LNCaP clone FGC (cell line): ENCODE measurements around the gene SGMS1.
"Not testable (repeated sequence)": the region's sequence is repeated elsewhere in the genome, so short reads cannot be mapped to it uniquely, and the experiment has no call there.

Experiments used
- DNase-seq: peaks from one replicate; pipeline ENCODE4 v3.0.0-alpha.2; 2011; ENCODE audit warnings: low read depth
- H3K4me3 ChIP-seq: 2 replicates; pipeline ENCODE4 v1.5.1; 2011; ENCODE audit warnings: mild to moderate bottlenecking, low read depth, low read length, control low read depth
- CTCF ChIP-seq: IDR thresholded peaks from 2 replicates; pipeline ENCODE4 v1.5.1; 2012; ENCODE audit warnings: mild to moderate bottlenecking; ENCODE audit not compliant: control insufficient read depth, insufficient read depth; ENCODE audit errors: extremely low read depth

Gene SGMS1

GRCh38 chr10:50436805-50437204 lies 187.0 kb downstream of the SGMS1 start:
- no peak for TF ChIP-seq CTCF
- no peak for DNase-seq
- no peak overlapping the region for H3K4me3 ChIP-seq

- H3K4me3 ChIP-seq, result no peak overlapping the region
- no peak for TF ChIP-seq CTCF
- peak; percentile 30 for DNase-seq
Measured at GRCh38 chr10:50432211-50433009, 191.3 kb downstream of the SGMS1 start.

GRCh38 chr10:50431791-50432190 lies 192.0 kb downstream of the SGMS1 start:
- no peak for TF ChIP-seq CTCF
- no peak overlapping the region for H3K4me3 ChIP-seq
- DNase-seq, result no peak

GRCh38 chr10:50431133-50431532 lies 192.6 kb downstream of the SGMS1 start:
- TF ChIP-seq CTCF, result no peak
- H3K4me3 ChIP-seq, result no peak overlapping the region
- no peak for DNase-seq

GRCh38 chr10:50426485-50426884 lies 197.3 kb downstream of the SGMS1 start:
- H3K4me3 ChIP-seq, result no peak overlapping the region
- no peak for TF ChIP-seq CTCF
- DNase-seq, result no peak

- not testable (repeated sequence) for DNase-seq, H3K4me3 ChIP-seq
Measured at GRCh38 chr10:50425215-50425614, 198.5 kb downstream of the SGMS1 start.

GRCh38 chr10:50423448-50423847 lies 200.3 kb downstream of the SGMS1 start:
- TF ChIP-seq CTCF, result no peak
- DNase-seq, result no peak
- H3K4me3 ChIP-seq, result no peak overlapping the region
